Liver (tissue), 9 donors: Measurements from ENCODE around the gene MCM10. TPM values are rescaled to one million over a fixed set of nuclear protein-coding genes. Genes with fewer than 3 reads are reported as not detected.

Source experiments
- DNase-seq: peaks from one replicate; pipeline ENCODE4 v3.0.0-alpha.2; 2017; ENCODE audit warnings: low spot score
- H3K27ac ChIP-seq, 2 donors: one replicate each; pipeline ENCODE4 v1.7.0; 2013; ENCODE audit warnings: inconsistent platforms in 2 of 2, low read length in 2 of 2, control low read depth in 1 of 2, low read depth in 1 of 2, mild to moderate bottlenecking in 1 of 2
- H3K27me3 ChIP-seq, 4 donors: one replicate each; pipeline versions ENCODE4 v1.6.1 to v1.7.0; 2013; ENCODE audit warnings: low read length in 3 of 4, inconsistent platforms in 1 of 4, mild to moderate bottlenecking in 1 of 4, moderate library complexity in 1 of 4; ENCODE audit not compliant: control insufficient read depth in 4 of 4, insufficient read depth in 4 of 4
- H3K36me3 ChIP-seq, 4 donors: one replicate each; pipeline versions ENCODE4 v1.6.1 to v1.7.0; 2013; ENCODE audit warnings: low read length in 3 of 4, mild to moderate bottlenecking in 3 of 4, low read depth in 1 of 4, moderate library complexity in 1 of 4; ENCODE audit not compliant: control insufficient read depth in 4 of 4, insufficient read depth in 3 of 4
- H3K4me1 ChIP-seq, 4 donors: one replicate each; pipeline versions ENCODE4 v1.6.1 to v1.7.0; 2013; ENCODE audit warnings: low read length in 3 of 4, mild to moderate bottlenecking in 3 of 4, moderate library complexity in 1 of 4; ENCODE audit not compliant: control insufficient read depth in 4 of 4, insufficient read depth in 4 of 4
- H3K4me3 ChIP-seq, 3 donors: one replicate each; pipeline versions ENCODE4 v1.6.1 to v1.7.0; 2013; ENCODE audit warnings: low read length in 3 of 3, control low read depth in 1 of 3, low read depth in 1 of 3, mild to moderate bottlenecking in 1 of 3
- H3K9ac ChIP-seq, 2 donors: one replicate each; pipeline ENCODE4 v1.7.0; 2013; ENCODE audit warnings: low read length in 2 of 2, mild to moderate bottlenecking in 2 of 2, moderate library complexity in 2 of 2, control low read depth in 1 of 2, low read depth in 1 of 2
- H3K9me3 ChIP-seq, 4 donors: one replicate each; pipeline versions ENCODE4 v1.6.1 to v1.7.0; 2013; ENCODE audit warnings: low read length in 3 of 4; ENCODE audit not compliant: control insufficient read depth in 4 of 4
- ATF3 ChIP-seq: IDR thresholded peaks from 2 replicates; pipeline ENCODE4 v1.6.1; 2016; ENCODE audit warnings: antibody characterized with exemption
- CTCF ChIP-seq: fragments of 150-350 bp; IDR thresholded peaks from 2 replicates; pipeline ENCODE4 v1.5.1; 2017; ENCODE audit warnings: improper control_type of control experiment, low read depth, low read length; ENCODE audit not compliant: missing input control
- EGR1 ChIP-seq, 2 donors: IDR thresholded peaks; 2 replicates each; pipeline ENCODE4 v1.6.1; 2016 to 2018; ENCODE audit warnings: antibody characterized with exemption in 2 of 2, low read depth in 2 of 2
- FOXA1 ChIP-seq: IDR thresholded peaks from 2 replicates; pipeline ENCODE4 v1.6.1; 2016; ENCODE audit warnings: antibody characterized with exemption
- FOXA2 ChIP-seq: IDR thresholded peaks from 2 replicates; pipeline ENCODE4 v1.6.1; 2016; ENCODE audit warnings: antibody characterized with exemption
- GABPA ChIP-seq, 2 donors: IDR thresholded peaks in 1 of 2; conservative IDR thresholded peaks in 1 of 2; 2 replicates each; pipeline ENCODE4 v1.6.1; 2016; ENCODE audit warnings: antibody characterized with exemption in 2 of 2, mild to moderate bottlenecking in 1 of 2, moderate library complexity in 1 of 2
- HNF4A ChIP-seq, 2 donors: conservative IDR thresholded peaks; 2 replicates each; pipeline ENCODE4 v1.6.1; 2016; ENCODE audit warnings: antibody characterized with exemption in 2 of 2, mild to moderate bottlenecking in 2 of 2
- HNF4G ChIP-seq: IDR thresholded peaks from 2 replicates; pipeline ENCODE4 v1.6.1; 2016; ENCODE audit warnings: antibody characterized with exemption
- NR2F2 ChIP-seq: IDR thresholded peaks from 2 replicates; pipeline ENCODE4 v1.6.1; 2016; ENCODE audit warnings: antibody characterized with exemption
- RAD21 ChIP-seq, 2 donors: IDR thresholded peaks; 2 replicates each; pipeline ENCODE4 v1.6.1; 2016; ENCODE audit warnings: antibody characterized with exemption in 2 of 2, mild to moderate bottlenecking in 2 of 2
- REST ChIP-seq: IDR thresholded peaks from 2 replicates; pipeline ENCODE4 v1.6.1; 2016; ENCODE audit warnings: antibody characterized with exemption, mild to moderate bottlenecking
- RXRA ChIP-seq, 2 donors: IDR thresholded peaks; 2 replicates each; pipeline ENCODE4 v1.6.1; 2017 to 2018; ENCODE audit warnings: antibody characterized with exemption in 2 of 2, mild to moderate bottlenecking in 1 of 2
- SP1 ChIP-seq: IDR thresholded peaks from 2 replicates; pipeline ENCODE4 v1.6.1; 2018; ENCODE audit warnings: antibody characterized with exemption, mild to moderate bottlenecking
- TAF1 ChIP-seq: conservative IDR thresholded peaks from 2 replicates; pipeline ENCODE4 v1.6.1; 2016; ENCODE audit warnings: antibody characterized with exemption, mild to moderate bottlenecking
- YY1 ChIP-seq: IDR thresholded peaks from 2 replicates; pipeline ENCODE4 v1.6.1; 2016; ENCODE audit warnings: antibody characterized with exemption, mild to moderate bottlenecking
- ZBTB33 ChIP-seq: IDR thresholded peaks from 2 replicates; pipeline ENCODE4 v1.6.1; 2016; ENCODE audit warnings: antibody characterized with exemption
- WGBS: extraction: QIAGEN DNeasy Blood & Tissue Kit; methylation state at CpG from one replicate; pipeline ENCODE4 v1.1.7; 2013; 5-methylcytosine and 5-hydroxymethylcytosine counted together
- polyA plus RNA-seq, 2 donors: library from polyadenylated mRNA; stranded (reverse) in 1 of 2; unstranded in 1 of 2; fragments of 200-250 nt in 1 of 2; fragments of >200 nt in 1 of 2; fragmentation: Nextera tagmentation in 1 of 2; extraction: Ambion mirVana in 1 of 2; gene quantifications; one replicate each; pipeline versions ENCODE4 v1.2.1 to v1.2.3, GENCODE V29; 2013 to 2015
- total RNA-seq, 2 donors: library from RNA; depleted of rRNA; stranded (reverse); fragments of >200 nt; gene quantifications; one replicate each; pipeline ENCODE4 v1.2.3, GENCODE V29; 2014
- donor health status: healthy.
- donor health status: healthy.
- donor health status: healthy.
- donor health status: healthy.
- donor health status: healthy.

MCM10 gene
- total and polyA plus RNA-seq, 4 donors, result under 0.01 to 10.0 (median 0.34) TPM

- no peak for DNase-seq
- no peak overlapping the region for H3K4me3 ChIP-seq
- H3K27ac ChIP-seq, result no peak overlapping the region
- H3K4me1 ChIP-seq, result peaks cover 0 to 16% (median 6%) of the 10 kb centered on the region in 4 donors
- WGBS, result 90% methylated on average over 10 of the region's 10 CpGs
- no peak overlapping the region for H3K9ac ChIP-seq
- TF ChIP-seq FOXA1 (no peak), GABPA (IDR thresholded peaks at IDR 0.05 in 1 of 2, conservative IDR thresholded peaks at IDR 0.05 in 1 of 2) (no peak), RAD21 (IDR thresholded peaks at IDR 0.05) (no peak), EGR1 (IDR thresholded peaks at IDR 0.05; ENCODE audit: low read depth in 2 of 2) (no peak), SP1 (no peak), HNF4G (no peak), RXRA (IDR thresholded peaks at IDR 0.05) (no peak), ATF3 (no peak), ZBTB33 (no peak), TAF1 (no peak), CTCF (no peak), REST (no peak), YY1 (no peak), HNF4A (conservative IDR thresholded peaks at IDR 0.05) (no peak), FOXA2 (no peak), NR2F2 (no peak)
- H3K27me3 ChIP-seq, result no peaks in the 10 kb centered on the region
- peaks cover 7 to 57% (median 48%) of the 10 kb centered on the region in 4 donors for H3K36me3 ChIP-seq
- no peaks in the 10 kb centered on the region for H3K9me3 ChIP-seq
Measured at GRCh38 chr10:13120786-13121499, 40.4 kb upstream of the MCM10 start.

GRCh38 chr10:13121500-13121854 is 39.9 kb upstream of the MCM10 start:
- Histone ChIP-seq H3K4me3 (no peak overlapping the region), H3K9ac (no peak overlapping the region), H3K4me1 (peaks cover 0 to 11% (median 5%) of the 10 kb centered on the region in 4 donors), H3K36me3 (peaks cover 7 to 60% (median 51%) of the 10 kb centered on the region in 4 donors), H3K27me3 (no peaks in the 10 kb centered on the region), H3K27ac (no peak overlapping the region), H3K9me3 (no peaks in the 10 kb centered on the region)
- 55% methylated on average over 1 of the region's 1 CpG for WGBS
- DNase-seq, result no peak
- no peak for TF ChIP-seq HNF4G
- peak in 1 of 2 donors; percentile 16 for TF ChIP-seq HNF4A (conservative IDR thresholded peaks at IDR 0.05)
